RWPE2 (cell line): ENCODE data around the gene BAHCC1.

ENCODE experiments used
- ATAC-seq: fragments of 200-7000 bp; cut with Tn5 transposase; 3 replicates; pipeline ENCODE4 v1.9.1; 2021; ENCODE audit warnings: low read depth
- DNase-seq: peaks from one replicate; pipeline ENCODE4 v3.0.0-alpha.2; 2020; ENCODE audit warnings: low spot score
- H3K27ac ChIP-seq: fragments of 450-650 bp; 2 replicates; pipeline ENCODE4 v1.5.1; 2017; ENCODE audit warnings: mild to moderate bottlenecking; ENCODE audit not compliant: poor library complexity, severe bottlenecking
- H3K27me3 ChIP-seq: fragments of 250-450 bp; sonication (Bioruptor Pico); 2 replicates; pipeline ENCODE4 v1.5.1; 2021; ENCODE audit warnings: mild to moderate bottlenecking, moderate library complexity; ENCODE audit not compliant: insufficient read depth, poor library complexity, severe bottlenecking
- H3K36me3 ChIP-seq: fragments of 250-450 bp; sonication (Bioruptor Pico); 2 replicates; pipeline ENCODE4 v1.5.1; 2020; ENCODE audit warnings: low read depth, mild to moderate bottlenecking, moderate library complexity
- H3K4me1 ChIP-seq: fragments of 250-450 bp; sonication (Bioruptor Pico); 2 replicates; pipeline ENCODE4 v1.5.1; 2021; ENCODE audit warnings: mild to moderate bottlenecking, moderate library complexity; ENCODE audit not compliant: insufficient read depth, poor library complexity, severe bottlenecking
- H3K4me3 ChIP-seq: fragments of 250-450 bp; sonication (Bioruptor Pico); 2 replicates; pipeline ENCODE4 v1.5.1; 2021; ENCODE audit warnings: mild to moderate bottlenecking, moderate library complexity; ENCODE audit not compliant: severe bottlenecking
- H3K9me3 ChIP-seq: fragments of 250-450 bp; sonication (Bioruptor Pico); 2 replicates; pipeline ENCODE4 v1.5.1; 2021; ENCODE audit warnings: mild to moderate bottlenecking, moderate library complexity; ENCODE audit not compliant: severe bottlenecking
- CTCF ChIP-seq: fragments of 450-650 bp; IDR thresholded peaks from one replicate; pipeline ENCODE4 v1.5.1; 2017; ENCODE audit warnings: mild to moderate bottlenecking, moderate library complexity; ENCODE audit not compliant: poor library complexity, severe bottlenecking

The BAHCC1 gene

GRCh38 chr17:81428948-81429774 is 33.9 kb downstream of the BAHCC1 start:
- no peak overlapping the region for H3K4me3 ChIP-seq
- no peak for TF ChIP-seq CTCF
- ATAC-seq (peak; percentile 76), DNase-seq (no peak)
- no peaks in the 10 kb centered on the region for H3K27me3 ChIP-seq
- H3K9me3 ChIP-seq: no peaks in the 10 kb centered on the region
- H3K27ac ChIP-seq: no peak overlapping the region
- no peaks in the 10 kb centered on the region for H3K36me3 ChIP-seq
- H3K4me1 ChIP-seq: peaks cover 7% of the 10 kb centered on the region

DNA sequence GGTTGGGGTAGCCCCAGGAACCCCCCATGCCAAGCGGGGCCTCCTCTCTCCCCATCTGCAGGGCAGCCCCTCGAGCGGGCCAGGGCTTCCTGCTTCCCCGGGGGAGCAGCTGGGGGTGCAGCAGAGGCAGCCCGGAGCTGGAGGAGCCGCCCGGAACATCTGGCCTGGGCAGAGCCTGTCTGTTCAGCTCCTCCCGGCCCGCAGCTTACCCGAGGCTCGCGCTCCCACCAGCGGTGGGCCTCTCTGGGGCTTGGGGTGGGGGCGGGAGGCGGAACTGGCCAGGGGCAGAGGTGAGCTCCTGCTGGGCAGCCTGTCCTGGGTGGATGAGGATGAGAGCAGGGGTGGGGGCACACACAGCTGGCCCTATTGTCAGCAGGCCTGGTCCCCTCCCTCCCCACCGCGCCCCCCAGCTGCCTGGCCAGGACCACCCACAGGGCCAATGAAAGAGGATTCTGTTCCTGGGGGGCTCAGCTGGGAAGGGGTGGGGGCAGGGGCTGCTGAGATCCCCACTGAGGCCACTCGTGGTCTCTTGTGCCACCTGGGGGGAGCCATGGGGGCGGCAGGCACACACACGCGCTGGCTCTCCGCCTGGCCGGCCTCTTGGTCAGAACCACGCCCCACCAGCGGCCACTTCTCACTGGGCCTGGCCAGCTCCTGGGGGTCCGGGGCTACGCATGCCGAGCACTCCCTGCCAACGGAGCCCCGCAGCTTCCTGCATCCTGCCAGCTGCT is 34.7 kb downstream of the BAHCC1 start:
- Histone ChIP-seq H3K4me1 (peaks cover 7% of the 10 kb centered on the region), H3K27me3 (no peaks in the 10 kb centered on the region), H3K9me3 (no peaks in the 10 kb centered on the region), H3K36me3 (no peaks in the 10 kb centered on the region), H3K27ac (no peak overlapping the region), H3K4me3 (no peak overlapping the region)
- DNase-seq (no peak), ATAC-seq (peak; percentile 47)
- peak; percentile 15 for TF ChIP-seq CTCF

GRCh38 chr17:81431545-81432482 is 36.6 kb downstream of the BAHCC1 start:
- H3K4me3 ChIP-seq: no peak overlapping the region
- no peak overlapping the region for H3K27ac ChIP-seq
- H3K9me3 ChIP-seq: no peaks in the 10 kb centered on the region
- no peaks in the 10 kb centered on the region for H3K36me3 ChIP-seq
- no peak for DNase-seq
- ATAC-seq: no peak
- no peak for TF ChIP-seq CTCF
- H3K4me1 ChIP-seq: peaks cover 7% of the 10 kb centered on the region
- H3K27me3 ChIP-seq: no peaks in the 10 kb centered on the region

DNA sequence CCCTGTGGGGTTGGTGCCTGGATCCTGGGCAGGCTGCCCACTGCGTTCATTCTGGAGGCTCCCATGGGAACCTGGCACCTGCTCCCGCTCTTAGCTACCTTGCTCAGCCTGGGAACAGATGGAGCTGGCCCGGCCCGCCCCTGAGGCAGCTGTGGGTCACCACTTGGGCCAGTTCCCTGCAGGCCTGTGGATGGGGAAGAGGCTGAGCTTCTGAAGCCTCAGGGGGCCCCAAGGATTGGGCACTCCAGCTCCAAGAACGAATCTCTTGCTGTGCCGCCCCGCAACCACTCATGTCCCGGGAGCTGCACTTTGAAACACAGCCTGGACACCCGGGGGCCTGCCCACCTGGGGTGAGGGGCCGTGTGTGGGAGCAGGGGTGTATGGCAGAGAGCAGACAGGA is 37.7 kb downstream of the BAHCC1 start:
- DNase-seq (no peak), ATAC-seq (peak; percentile 17; the same call in 2 of the 3 replicates)
- no peaks in the 10 kb centered on the region for H3K9me3 ChIP-seq
- H3K27ac ChIP-seq: no peak overlapping the region
- no peak overlapping the region for H3K4me3 ChIP-seq
- H3K36me3 ChIP-seq: no peaks in the 10 kb centered on the region
- H3K4me1 ChIP-seq: peaks cover 13% of the 10 kb centered on the region
- no peak for TF ChIP-seq CTCF
- H3K27me3 ChIP-seq: no peaks in the 10 kb centered on the region
